Spleen (tissue), 11 donors: ENCODE results near the gene SNX5. TPM values are rescaled to one million over a fixed set of nuclear protein-coding genes. Genes with fewer than 3 reads are reported as not detected.

Experiments used
- DNase-seq: peaks from one replicate; pipeline ENCODE4 v3.0.0-alpha.2; 2020
- H3K27ac ChIP-seq, 8 donors: fragments of 200-600 bp; sonication (generic) in 7 of 8; 1 replicate in 4 of 8; 2 replicates in 4 of 8; pipeline versions ENCODE4 v1.5.0 to v1.8.0; 2016 to 2021; ENCODE audit warnings: inconsistent platforms in 4 of 8, mild to moderate bottlenecking in 4 of 8, moderate library complexity in 1 of 8
- H3K27me3 ChIP-seq, 7 donors: fragments of 200-600 bp; sonication (generic) in 6 of 7; replicated peaks in 1 of 7; 1 replicate in 4 of 7; 2 replicates in 3 of 7; pipeline versions ENCODE4 v1.5.0 to v1.8.0; 2016 to 2021; ENCODE audit warnings: inconsistent platforms in 3 of 7, mild to moderate bottlenecking in 1 of 7
- H3K36me3 ChIP-seq, 6 donors: fragments of 200-600 bp; sonication (generic) in 5 of 6; 1 replicate in 4 of 6; 2 replicates in 2 of 6; pipeline versions ENCODE4 v1.5.0 to v1.8.0; 2016 to 2021; ENCODE audit warnings: inconsistent platforms in 2 of 6
- H3K4me1 ChIP-seq, 6 donors: fragments of 200-600 bp; sonication (generic) in 5 of 6; 1 replicate in 3 of 6; 2 replicates in 3 of 6; pipeline versions ENCODE4 v1.5.0 to v1.8.0; 2016 to 2021; ENCODE audit warnings: inconsistent platforms in 3 of 6
- H3K4me3 ChIP-seq, 8 donors: fragments of 200-600 bp; sonication (generic) in 7 of 8; 1 replicate in 4 of 8; 2 replicates in 4 of 8; pipeline versions ENCODE4 v1.5.0 to v1.8.0; 2016 to 2021; ENCODE audit warnings: inconsistent platforms in 4 of 8, mild to moderate bottlenecking in 4 of 8, moderate library complexity in 2 of 8
- H3K9me3 ChIP-seq, 8 donors: fragments of 200-600 bp; sonication (generic) in 7 of 8; 1 replicate in 4 of 8; 2 replicates in 4 of 8; pipeline versions ENCODE4 v1.5.0 to v1.8.0; 2016 to 2021; ENCODE audit warnings: inconsistent platforms in 4 of 8
- CTCF ChIP-seq, 11 experiments: fragments of 200-600 bp in 7 of 11; fragments of 450-650 bp in 4 of 11; sonication (generic) in 4 of 11; IDR thresholded peaks in 8 of 11; conservative IDR thresholded peaks in 3 of 11; 1 replicate in 7 of 11; 2 replicates in 4 of 11; pipeline versions ENCODE4 v1.4.0 to v1.8.0; 2016 to 2021; ENCODE audit warnings: antibody characterized with exemption in 11 of 11, inconsistent platforms in 4 of 11, mild to moderate bottlenecking in 1 of 11
- POLR2A ChIP-seq, 3 donors: fragments of 450-650 bp; IDR thresholded peaks; one replicate each; pipeline ENCODE4 v1.5.1; 2017; ENCODE audit warnings: antibody characterized with exemption in 3 of 3, mild to moderate bottlenecking in 1 of 3
- POLR2AphosphoS5 ChIP-seq, 3 donors: sonication (generic); formaldehyde crosslinking; IDR thresholded peaks; one replicate each; pipeline ENCODE4 v1.5.1; 2017; ENCODE audit warnings: antibody characterized with exemption in 3 of 3
- WGBS, 5 donors: extraction: QIAGEN DNeasy Blood & Tissue Kit in 3 of 5; methylation state at CpG; one replicate each; pipeline versions ENCODE4 v1.1.5 to v1.1.7; 2013 to 2018; 5-methylcytosine and 5-hydroxymethylcytosine counted together
- intact Hi-C: fragments of 100-400 bp; cut with DNase I; formaldehyde crosslinking; loops from one replicate; pipeline ENCODE4 v1.15.0; 2023; ENCODE audit warnings: low total_unique reads
- polyA plus RNA-seq, 3 donors: library from polyadenylated mRNA; stranded (reverse); fragments of 200-250 nt; gene quantifications; one replicate each; pipeline ENCODE4 v1.2.1, GENCODE V29; 2013
- total RNA-seq, 7 donors: library from RNA; depleted of rRNA in 3 of 7; stranded (reverse); fragments of >200 nt in 3 of 7; fragmentation: NEBNext Ultra II Directional in 4 of 7; extraction: Animal tissue kit (Norgen Biotek cat#: 25700) in 4 of 7; gene quantifications; one replicate each; pipeline versions ENCODE4 v1.1.0 to v1.2.1, GENCODE V29; 2016 to 2021
- donor health status: healthy with polysubstance abuse.
- donor health status: DM: no; HTN: no; CAD: no; lungs with moderate emphysema.
- donor health status: DM: no; HTN: no; CAD: no.
- donor health status: Bipolar disorder and iron deficiency.
- donor health status: healthy.
- donor health status: DM: no; HTN: no; CAD: no.
- donor health status: DM: yes; HTN: yes; CAD: no.

Gene SNX5
- total and polyA plus RNA-seq, 10 donors: 126 to 261 (median 175) TPM

- Histone ChIP-seq H3K36me3 (no peaks in the 10 kb centered on the region), H3K4me1 (no peaks in the 10 kb centered on the region), H3K27me3 (no peaks in the 10 kb centered on the region), H3K4me3 (no peak overlapping the region), H3K9me3 (no peaks in the 10 kb centered on the region), H3K27ac (no peak overlapping the region)
- no peak for TF ChIP-seq POLR2AphosphoS5 (IDR thresholded peaks at IDR 0.05)
- TF ChIP-seq POLR2A (IDR thresholded peaks at IDR 0.05): no peak
- TF ChIP-seq CTCF (IDR thresholded peaks at IDR 0.05 in 8 of 11, conservative IDR thresholded peaks at IDR 0.05 in 3 of 11): no peak
- intact Hi-C loops: no loop called here
- DNase-seq: no peak
- WGBS, 5 donors: 86 to 93% (median 90%) methylated on average over 6 of the region's 6 CpGs
Observed at GRCh38 chr20:18014411-18014810, 45.8 kb upstream of the SNX5 start.

DNA sequence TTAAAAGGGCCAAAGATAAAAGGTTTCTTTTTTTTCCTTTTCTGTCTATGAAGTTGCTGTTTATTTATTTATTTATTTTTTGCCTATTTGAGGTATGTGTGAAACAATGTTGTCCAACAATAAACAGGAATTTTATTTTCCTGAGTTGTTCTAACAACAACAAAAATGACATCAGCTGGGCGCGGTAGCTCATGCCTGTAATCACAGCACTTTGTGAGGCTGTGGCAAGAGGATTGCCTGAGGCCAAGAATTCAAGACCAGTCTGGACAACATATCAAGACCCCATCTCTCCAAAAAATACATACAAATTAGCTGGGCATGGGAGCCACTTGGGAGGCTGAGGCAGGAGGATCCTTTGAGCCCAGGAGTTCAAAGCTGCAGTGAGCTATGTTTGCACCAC lies 44.3 kb upstream of the SNX5 start:
- intact Hi-C loops: no loop called here
- H3K4me1 ChIP-seq: no peaks in the 10 kb centered on the region
- TF ChIP-seq POLR2A (IDR thresholded peaks at IDR 0.05) (no peak), CTCF (IDR thresholded peaks at IDR 0.05 in 8 of 11, conservative IDR thresholded peaks at IDR 0.05 in 3 of 11) (no peak), POLR2AphosphoS5 (IDR thresholded peaks at IDR 0.05) (no peak)
- H3K4me3 ChIP-seq: no peak overlapping the region
- H3K27me3 ChIP-seq: no peaks in the 10 kb centered on the region
- no peak overlapping the region for H3K27ac ChIP-seq
- DNase-seq: peak; percentile 39
- 91 to 100% (median 96%) methylated on average over 2 of the region's 2 CpGs for WGBS, 5 donors
- H3K9me3 ChIP-seq: no peaks in the 10 kb centered on the region
- H3K36me3 ChIP-seq: no peaks in the 10 kb centered on the region

- peak; percentile 61 for DNase-seq
- TF ChIP-seq POLR2AphosphoS5 (IDR thresholded peaks at IDR 0.05) (no peak), CTCF (IDR thresholded peaks at IDR 0.05 in 8 of 11, conservative IDR thresholded peaks at IDR 0.05 in 3 of 11) (no peak), POLR2A (IDR thresholded peaks at IDR 0.05) (no peak)
- H3K36me3 ChIP-seq: no peaks in the 10 kb centered on the region
- WGBS, 5 donors: 82 to 91% (median 88%) methylated on average over 21 of the region's 21 CpGs
- H3K27me3 ChIP-seq: no peaks in the 10 kb centered on the region
- no peaks in the 10 kb centered on the region for H3K9me3 ChIP-seq
- no peaks in the 10 kb centered on the region for H3K4me1 ChIP-seq
- intact Hi-C loops: no loop called here
- H3K4me3 ChIP-seq: no peak overlapping the region
- H3K27ac ChIP-seq: no peak overlapping the region
Observed at GRCh38 chr20:18011951-18012645, 43.5 kb upstream of the SNX5 start.

- no peak for DNase-seq
- Histone ChIP-seq H3K4me1 (no peaks in the 10 kb centered on the region), H3K36me3 (no peaks in the 10 kb centered on the region), H3K4me3 (no peak overlapping the region), H3K9me3 (no peaks in the 10 kb centered on the region), H3K27me3 (no peaks in the 10 kb centered on the region), H3K27ac (no peak overlapping the region)
- WGBS, 5 donors: 90 to 93% (median 92%) methylated on average over 14 of the region's 14 CpGs
- intact Hi-C loops: no loop called here
- TF ChIP-seq CTCF (IDR thresholded peaks at IDR 0.05 in 8 of 11, conservative IDR thresholded peaks at IDR 0.05 in 3 of 11): no peak
- TF ChIP-seq POLR2A (IDR thresholded peaks at IDR 0.05): no peak
- no peak for TF ChIP-seq POLR2AphosphoS5 (IDR thresholded peaks at IDR 0.05)
Observed at GRCh38 chr20:18011482-18011881, 42.9 kb upstream of the SNX5 start.
